Left lung (tissue), 10 donors: ENCODE measurements around the gene OLIG1. TPM values are rescaled to one million over a fixed set of nuclear protein-coding genes. Genes with fewer than 3 reads are reported as not detected.

ENCODE experiments used
- ATAC-seq: fragments of 200-7000 bp; cut with Tn5 transposase; one replicate; pipeline ENCODE4 v1.9.1; 2020; ENCODE audit warnings: moderate library complexity
- DNase-seq, 4 donors: peaks; one replicate each; pipeline ENCODE4 v3.0.0-alpha.2; 2013 to 2020
- H3K27ac ChIP-seq, 2 donors: fragments of 200-600 bp; sonication (generic) in 1 of 2; one replicate each; pipeline versions ENCODE4 v1.5.0 to v1.8.0; 2020 to 2021
- H3K27me3 ChIP-seq, 2 donors: fragments of 200-600 bp; sonication (generic) in 1 of 2; one replicate each; pipeline versions ENCODE4 v1.5.0 to v1.8.0; 2020 to 2021
- H3K36me3 ChIP-seq, 2 donors: fragments of 200-600 bp; sonication (generic) in 1 of 2; one replicate each; pipeline versions ENCODE4 v1.5.0 to v1.8.0; 2020 to 2021
- H3K4me1 ChIP-seq, 2 donors: fragments of 200-600 bp; one replicate each; pipeline ENCODE4 v1.8.0; 2021
- H3K4me3 ChIP-seq, 2 donors: fragments of 200-600 bp; sonication (generic) in 1 of 2; one replicate each; pipeline versions ENCODE4 v1.5.0 to v1.8.0; 2020 to 2021; ENCODE audit warnings: mild to moderate bottlenecking in 1 of 2
- H3K9me3 ChIP-seq, 2 donors: fragments of 200-600 bp; sonication (generic) in 1 of 2; one replicate each; pipeline versions ENCODE4 v1.5.0 to v1.8.0; 2020 to 2021
- CTCF ChIP-seq, 2 donors: fragments of 200-600 bp; sonication (generic) in 1 of 2; IDR thresholded peaks; one replicate each; pipeline versions ENCODE4 v1.5.0 to v1.8.0; 2021; ENCODE audit warnings: antibody characterized with exemption in 2 of 2
- intact Hi-C, 2 donors: fragments of 100-400 bp; cut with DNase I; formaldehyde crosslinking; loops; one replicate each; pipeline versions ENCODE4 v1.11.2 to v1.14.2; 2022
- polyA plus RNA-seq, 6 donors: library from polyadenylated mRNA; unstranded; fragments of 120-200 nt; gene quantifications; one replicate each; pipeline ENCODE4 v1.2.1, GENCODE V29; 2013; ENCODE audit not compliant: insufficient read length in 6 of 6
- total RNA-seq, 2 donors: library from RNA; stranded (reverse); fragmentation: NEBNext Ultra II Directional; extraction: Animal tissue kit (Norgen Biotek cat#: 25700); gene quantifications; one replicate each; pipeline ENCODE4 v1.2.1, GENCODE V29; 2021
- donor health status: DM: no; HTN: yes; CAD: no.
- donor health status: DM: no; HTN: no; CAD: no.

OLIG1 gene
- total and polyA plus RNA-seq, 8 donors = 0.06 to 4.2 (median 0.16) TPM; not detected in 1

GRCh38 chr21:33064623-33065390 lies 5.1 kb upstream of the OLIG1 start:
- H3K9me3 ChIP-seq = no peaks in the 10 kb centered on the region
- DNase-seq (no peak), ATAC-seq (no peak)
- H3K4me1 ChIP-seq = peaks cover 0 to 60% of the 10 kb centered on the region in 2 donors
- H3K36me3 ChIP-seq = no peaks in the 10 kb centered on the region
- intact Hi-C loops = no loop called here
- H3K27me3 ChIP-seq = peaks cover 27 to 88% of the 10 kb centered on the region in 2 donors
- no peak for TF ChIP-seq CTCF (IDR thresholded peaks at IDR 0.05)
- H3K27ac ChIP-seq = peak overlapping the region in 1 of 2 donors; percentile 38
- H3K4me3 ChIP-seq = no peak overlapping the region

- DNase-seq (no peak), ATAC-seq (no peak)
- no peak for TF ChIP-seq CTCF (IDR thresholded peaks at IDR 0.05)
- Histone ChIP-seq H3K36me3 (no peaks in the 10 kb centered on the region), H3K9me3 (no peaks in the 10 kb centered on the region), H3K4me1 (peaks cover 4 to 73% of the 10 kb centered on the region in 2 donors), H3K27me3 (peaks cover 48 to 89% of the 10 kb centered on the region in 2 donors), H3K4me3 (no peak overlapping the region), H3K27ac (peak overlapping the region in 1 of 2 donors; percentile 54)
- intact Hi-C loops = no loop called here
These were observed 2.9 kb upstream of the OLIG1 start for GRCh38 chr21:33067043-33067442.

GRCh38 chr21:33067457-33067856 lies 2.5 kb upstream of the OLIG1 start:
- Histone ChIP-seq H3K27ac (peak overlapping the region in 1 of 2 donors; percentile 54), H3K4me1 (peaks cover 7 to 77% of the 10 kb centered on the region in 2 donors), H3K9me3 (no peaks in the 10 kb centered on the region), H3K4me3 (no peak overlapping the region), H3K27me3 (peaks cover 52 to 94% of the 10 kb centered on the region in 2 donors), H3K36me3 (no peaks in the 10 kb centered on the region)
- no peak for DNase-seq
- no peak for ATAC-seq
- TF ChIP-seq CTCF (IDR thresholded peaks at IDR 0.05) = no peak
- intact Hi-C loops = no loop called here

GRCh38 chr21:33069243-33069642 lies 698 bp upstream of the OLIG1 start:
- TF ChIP-seq CTCF (IDR thresholded peaks at IDR 0.05) = no peak
- Histone ChIP-seq H3K36me3 (no peaks in the 10 kb centered on the region), H3K9me3 (no peaks in the 10 kb centered on the region), H3K4me1 (peaks cover 7 to 64% of the 10 kb centered on the region in 2 donors), H3K27ac (no peak overlapping the region), H3K4me3 (no peak overlapping the region), H3K27me3 (peaks cover 70 to 94% of the 10 kb centered on the region in 2 donors)
- intact Hi-C loops = no loop called here
- DNase-seq (no peak), ATAC-seq (no peak)

GRCh38 chr21:33069645-33069993 lies 322 bp upstream of the OLIG1 start:
- Histone ChIP-seq H3K4me1 (peaks cover 7 to 61% of the 10 kb centered on the region in 2 donors), H3K4me3 (peak overlapping the region in 1 of 2 donors; percentile 50), H3K27ac (peak overlapping the region in 1 of 2 donors; percentile 47), H3K36me3 (no peaks in the 10 kb centered on the region), H3K27me3 (peaks cover 73 to 94% of the 10 kb centered on the region in 2 donors), H3K9me3 (no peaks in the 10 kb centered on the region)
- TF ChIP-seq CTCF (IDR thresholded peaks at IDR 0.05) = no peak
- DNase-seq (no peak), ATAC-seq (no peak)
- intact Hi-C loops = no loop called here
